Measurements from ENCODE around the gene JOSD1.

GRCh38 chr22:38735465-38736256, 34.9 kb upstream of the JOSD1 start:
- TF ChIP-seq CTCF (IDR thresholded peaks at IDR 0.05; ENCODE audit: low read depth, low read length, missing input control) (no peak), YY1 (IDR thresholded peaks at IDR 0.05) (no peak), RAD21 (IDR thresholded peaks at IDR 0.05) (no peak), REST (IDR thresholded peaks at IDR 0.05) (no peak), MAX (IDR thresholded peaks at IDR 0.05) (no peak), ATF3 (IDR thresholded peaks at IDR 0.05) (no peak), GABPA (IDR thresholded peaks at IDR 0.05 in 1 of 2, conservative IDR thresholded peaks at IDR 0.05 in 1 of 2) (no peak)

Data from liver (tissue), 3 donors.